ENCODE measurements around the gene TAS2R3.

Gene TAS2R3, protein sequence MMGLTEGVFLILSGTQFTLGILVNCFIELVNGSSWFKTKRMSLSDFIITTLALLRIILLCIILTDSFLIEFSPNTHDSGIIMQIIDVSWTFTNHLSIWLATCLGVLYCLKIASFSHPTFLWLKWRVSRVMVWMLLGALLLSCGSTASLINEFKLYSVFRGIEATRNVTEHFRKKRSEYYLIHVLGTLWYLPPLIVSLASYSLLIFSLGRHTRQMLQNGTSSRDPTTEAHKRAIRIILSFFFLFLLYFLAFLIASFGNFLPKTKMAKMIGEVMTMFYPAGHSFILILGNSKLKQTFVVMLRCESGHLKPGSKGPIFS

DNA sequence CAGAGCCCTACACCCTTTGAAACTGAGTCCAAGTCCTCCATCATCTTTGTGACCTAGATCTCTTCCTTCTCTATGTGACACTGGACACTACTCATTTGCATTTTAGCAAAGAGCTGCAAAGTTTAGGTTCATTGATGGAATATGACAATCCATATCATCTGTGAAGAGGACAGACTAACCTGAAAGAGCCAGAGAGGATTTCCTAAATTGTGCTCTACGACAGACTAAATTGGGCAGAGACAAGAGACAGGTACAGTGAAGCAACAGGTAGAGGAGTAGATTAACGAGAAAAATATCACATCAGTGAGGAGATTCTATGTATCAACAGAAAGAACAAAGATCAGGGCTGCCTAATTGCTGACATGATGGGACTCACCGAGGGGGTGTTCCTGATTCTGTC, at the start of gene TAS2R3:
Gene TAS2R3 (plus strand): TSS at position 301 of the 400 bp plus-strand sequence. CDS start 62 bp downstream, at position 363.
- TF ChIP-seq, protein P1, sequence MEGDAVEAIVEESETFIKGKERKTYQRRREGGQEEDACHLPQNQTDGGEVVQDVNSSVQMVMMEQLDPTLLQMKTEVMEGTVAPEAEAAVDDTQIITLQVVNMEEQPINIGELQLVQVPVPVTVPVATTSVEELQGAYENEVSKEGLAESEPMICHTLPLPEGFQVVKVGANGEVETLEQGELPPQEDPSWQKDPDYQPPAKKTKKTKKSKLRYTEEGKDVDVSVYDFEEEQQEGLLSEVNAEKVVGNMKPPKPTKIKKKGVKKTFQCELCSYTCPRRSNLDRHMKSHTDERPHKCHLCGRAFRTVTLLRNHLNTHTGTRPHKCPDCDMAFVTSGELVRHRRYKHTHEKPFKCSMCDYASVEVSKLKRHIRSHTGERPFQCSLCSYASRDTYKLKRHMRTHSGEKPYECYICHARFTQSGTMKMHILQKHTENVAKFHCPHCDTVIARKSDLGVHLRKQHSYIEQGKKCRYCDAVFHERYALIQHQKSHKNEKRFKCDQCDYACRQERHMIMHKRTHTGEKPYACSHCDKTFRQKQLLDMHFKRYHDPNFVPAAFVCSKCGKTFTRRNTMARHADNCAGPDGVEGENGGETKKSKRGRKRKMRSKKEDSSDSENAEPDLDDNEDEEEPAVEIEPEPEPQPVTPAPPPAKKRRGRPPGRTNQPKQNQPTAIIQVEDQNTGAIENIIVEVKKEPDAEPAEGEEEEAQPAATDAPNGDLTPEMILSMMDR (IDR thresholded peaks at IDR 0.05; ENCODE audit: low read depth, low read length) = no peak
- DNase-seq (ENCODE audit: extremely low read depth, low read depth) = no peak

- DNase-seq (ENCODE audit: extremely low read depth, low read depth) = no peak
- TF ChIP-seq, protein P1 (IDR thresholded peaks at IDR 0.05; ENCODE audit: low read depth, low read length) = no peak
These were observed 49.3 kb upstream of the TAS2R3 start for GRCh38 chr7:141714571-141714970.

DNA sequence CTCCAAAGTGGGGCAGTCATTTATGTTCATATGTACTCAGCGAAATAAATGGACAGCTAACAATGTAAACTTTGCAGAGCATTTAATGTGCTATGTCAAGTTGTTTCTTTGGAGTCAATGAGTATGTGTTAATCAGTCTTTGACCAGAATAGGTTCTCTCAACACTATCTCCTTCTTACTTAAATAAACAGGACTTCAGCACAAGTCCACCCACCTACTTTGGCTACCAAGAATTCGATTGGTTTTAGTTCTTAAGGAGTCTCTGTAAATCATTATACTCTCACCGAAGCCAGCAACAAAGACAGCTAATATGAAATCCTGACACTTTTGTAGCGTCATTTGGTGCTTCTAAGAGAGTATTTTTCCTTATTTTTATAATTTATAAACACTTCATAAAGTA, 48.9 kb upstream of the TAS2R3 start:
- DNase-seq (ENCODE audit: extremely low read depth, low read depth) = no peak
- TF ChIP-seq, protein P1 (IDR thresholded peaks at IDR 0.05; ENCODE audit: low read depth, low read length) = no peak

GRCh38 chr7:141715794-141716689, 47.9 kb upstream of the TAS2R3 start:
- DNase-seq (ENCODE audit: extremely low read depth, low read depth) = no peak
- TF ChIP-seq, protein P1 (IDR thresholded peaks at IDR 0.05; ENCODE audit: low read depth, low read length) = no peak

DNA sequence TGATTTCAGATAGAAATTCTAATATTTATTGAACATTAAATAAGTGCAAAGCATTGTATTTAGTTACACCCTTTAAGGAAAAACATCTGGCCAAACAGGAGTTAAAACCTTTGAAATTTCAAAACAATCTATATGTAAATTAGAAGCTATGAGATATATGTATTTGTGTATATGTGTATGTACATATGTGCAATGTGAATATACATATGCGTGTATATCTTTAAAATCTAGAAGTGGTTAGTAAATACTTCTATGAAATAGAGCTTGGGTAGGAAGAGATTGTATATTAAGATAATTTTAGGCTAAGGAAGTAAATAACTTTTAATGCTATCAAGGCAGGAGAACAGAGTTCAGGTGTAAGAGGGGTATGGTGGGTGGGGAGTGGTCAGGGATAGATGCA, 46.4 kb upstream of the TAS2R3 start:
- DNase-seq (ENCODE audit: extremely low read depth, low read depth) = no peak
- TF ChIP-seq, protein P1 (IDR thresholded peaks at IDR 0.05; ENCODE audit: low read depth, low read length) = no peak

DNA sequence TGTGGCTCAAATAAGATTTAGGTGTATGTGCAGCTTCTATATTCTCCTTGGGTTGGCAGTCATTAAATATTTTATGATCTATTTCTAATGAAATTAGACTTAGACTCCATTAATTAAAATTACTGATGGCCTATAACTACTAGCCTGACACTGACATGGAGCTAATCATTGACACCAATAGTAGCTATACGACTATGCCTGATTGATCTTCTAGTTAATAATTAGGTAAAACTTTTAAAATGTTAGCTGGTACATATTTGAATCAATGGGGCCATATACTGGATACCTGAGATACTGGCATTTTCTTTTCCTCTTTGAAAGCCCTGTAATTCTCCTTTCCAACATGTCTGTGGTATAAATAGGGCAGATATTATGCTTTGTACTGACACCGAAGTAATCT, 41.4 kb upstream of the TAS2R3 start:
- no peak for DNase-seq (ENCODE audit: extremely low read depth, low read depth)
- TF ChIP-seq, protein P1 (IDR thresholded peaks at IDR 0.05; ENCODE audit: low read depth, low read length) = no peak

DNA sequence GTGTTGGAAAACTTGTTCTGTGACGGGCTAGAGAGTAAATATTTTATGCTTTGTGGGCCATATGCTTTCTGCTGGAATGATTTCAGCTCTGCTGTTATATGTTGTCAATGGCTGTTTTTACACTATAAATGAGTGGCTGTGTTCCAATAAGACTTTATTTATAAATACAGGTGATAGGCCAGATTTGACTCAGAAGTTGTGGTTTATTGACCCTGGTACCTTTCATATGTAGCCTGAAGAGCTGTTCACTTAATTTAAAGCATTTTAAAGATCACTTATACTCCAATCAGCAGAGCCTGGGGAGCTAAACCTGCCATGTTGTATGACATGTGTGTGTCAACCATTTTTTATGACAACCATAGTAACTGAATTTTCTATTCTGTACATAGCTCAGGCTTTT, 34.9 kb upstream of the TAS2R3 start:
- DNase-seq (ENCODE audit: extremely low read depth, low read depth) = no peak
- TF ChIP-seq, protein P1 (IDR thresholded peaks at IDR 0.05; ENCODE audit: low read depth, low read length) = no peak

All from AG09319 (cell line).